GM11168 (cell line): ENCODE data around the gene CD2AP.
"Not testable (repeated sequence)": the region's sequence is repeated elsewhere in the genome, so short reads cannot be mapped to it uniquely, and the experiment has no call there.

Source experiments
- in situ Hi-C: fragments of 300-500 bp; cut with MboI; formaldehyde crosslinking; loops from one replicate; pipeline ENCODE4 v1.12.0; 2022; ENCODE audit warnings: low sequenced_read_pairs; ENCODE audit not compliant: unreplicated experiment

The CD2AP gene

DNA sequence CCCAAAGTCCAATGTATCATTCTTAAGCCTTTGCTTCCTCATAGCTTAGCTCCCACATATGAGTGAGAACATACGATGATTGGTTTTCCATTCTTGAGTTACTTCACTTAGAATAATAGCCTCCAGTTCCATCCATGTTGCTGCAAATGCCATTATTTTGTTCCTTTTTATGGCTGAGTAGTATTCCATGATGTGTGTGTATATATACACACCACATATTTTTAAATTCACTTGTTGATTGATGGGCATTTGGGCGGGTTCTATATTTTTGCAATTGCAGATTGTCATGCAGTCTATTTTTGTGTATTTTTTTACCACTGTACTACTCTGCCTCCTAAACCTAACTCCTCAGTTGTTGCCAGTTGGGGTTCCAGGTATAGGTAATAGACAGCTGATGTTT is 74.7 kb downstream of the CD2AP start:
- in situ Hi-C loops: no loop called here

DNA sequence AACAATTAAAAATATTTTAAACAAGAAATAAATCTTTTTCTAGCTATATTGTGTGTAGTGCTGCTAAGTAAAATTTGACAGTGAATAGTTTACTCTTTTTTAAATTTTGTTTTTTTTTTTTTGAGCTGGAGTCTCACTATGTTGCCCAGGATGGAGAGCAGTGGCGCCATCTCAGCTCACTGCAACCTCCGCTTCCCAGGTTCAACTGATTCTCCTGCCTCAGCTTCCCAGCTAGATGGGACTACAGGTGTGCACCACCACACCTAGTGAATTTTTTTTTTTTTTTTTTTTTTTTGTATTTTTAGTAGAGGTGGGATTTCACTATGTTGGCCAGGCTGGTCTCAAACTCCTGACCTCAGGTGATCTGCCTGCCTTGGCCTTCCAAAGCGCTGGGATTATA is 75.7 kb downstream of the CD2AP start:
- in situ Hi-C loops: not testable (repeated sequence)

DNA sequence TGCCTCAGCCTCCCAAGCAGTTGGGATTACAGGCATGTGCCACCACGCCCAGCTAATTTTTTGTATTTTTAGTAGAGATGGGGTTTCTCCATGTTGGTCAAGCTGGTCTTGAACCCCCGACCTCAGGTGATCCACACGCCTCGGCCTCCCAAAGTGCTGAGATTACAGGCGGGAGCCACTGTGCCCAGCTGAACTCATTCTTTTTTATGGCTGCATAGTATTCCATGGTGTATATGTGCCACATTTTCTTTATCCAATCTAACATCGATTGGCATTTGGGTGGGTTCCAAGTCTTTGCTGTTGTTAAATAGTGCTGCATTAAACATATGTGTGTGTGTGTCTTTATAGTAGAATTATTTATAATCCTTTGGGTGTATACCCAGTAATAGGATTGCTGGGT is 78.9 kb downstream of the CD2AP start:
- in situ Hi-C loops: not testable (repeated sequence)

DNA sequence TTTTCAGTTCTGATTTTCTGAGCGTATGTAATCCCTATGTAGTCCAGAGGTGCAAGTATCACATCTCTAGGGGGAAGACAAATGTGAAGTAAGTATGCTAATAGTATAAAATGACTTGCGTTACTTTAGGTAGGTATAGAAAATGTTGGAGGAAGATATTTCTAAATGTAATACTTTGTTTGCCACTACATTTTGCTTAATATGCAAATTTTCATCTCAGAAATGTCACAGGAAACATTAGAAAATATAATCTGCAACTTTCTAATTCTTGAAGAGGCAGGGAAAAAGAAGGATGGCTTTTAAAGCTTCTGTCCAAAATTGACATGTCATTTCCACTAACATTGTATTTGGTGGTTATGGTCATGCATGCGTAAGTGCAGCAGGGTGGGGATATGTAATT is 85.6 kb downstream of the CD2AP start:
- in situ Hi-C loops: no loop called here

DNA sequence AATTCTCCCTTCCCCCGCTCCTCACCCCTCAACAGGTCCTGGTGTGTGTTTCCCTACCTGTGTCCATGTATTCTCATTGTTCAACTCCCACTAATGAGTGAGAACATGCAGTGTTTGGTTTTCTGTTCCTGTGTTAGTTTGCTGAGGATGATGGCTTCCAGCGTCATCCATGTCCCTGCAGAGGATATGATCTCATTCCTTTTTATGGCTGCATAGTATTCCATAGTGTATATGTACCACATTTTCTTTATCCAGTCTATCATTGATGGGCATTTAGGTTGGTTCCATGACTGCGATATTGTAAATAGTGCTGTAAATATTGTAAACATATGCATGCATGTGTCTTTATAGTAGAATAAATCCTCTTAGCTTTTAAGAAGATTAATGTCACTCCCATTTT is 89.0 kb downstream of the CD2AP start:
- in situ Hi-C loops: not testable (repeated sequence)

DNA sequence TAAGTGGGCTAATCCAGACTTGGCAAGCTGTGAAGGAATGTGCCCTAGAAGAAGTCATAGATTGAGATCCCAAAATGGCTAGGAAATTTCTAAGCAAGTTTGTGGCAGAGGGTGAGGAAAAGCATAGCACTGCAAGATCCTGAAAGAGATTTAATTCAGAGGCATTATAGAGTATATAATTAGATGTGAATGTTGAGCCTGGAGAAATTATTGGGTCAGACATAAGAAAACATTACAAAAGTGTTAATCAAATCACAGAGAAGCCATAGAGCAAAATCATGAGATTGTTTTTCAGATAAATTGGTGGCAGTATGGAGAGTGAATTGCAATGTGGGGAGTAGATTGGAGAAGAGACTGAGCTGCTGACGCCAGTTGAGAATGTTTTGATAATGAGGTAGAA is 90.0 kb downstream of the CD2AP start:
- in situ Hi-C loops: no loop called here

DNA sequence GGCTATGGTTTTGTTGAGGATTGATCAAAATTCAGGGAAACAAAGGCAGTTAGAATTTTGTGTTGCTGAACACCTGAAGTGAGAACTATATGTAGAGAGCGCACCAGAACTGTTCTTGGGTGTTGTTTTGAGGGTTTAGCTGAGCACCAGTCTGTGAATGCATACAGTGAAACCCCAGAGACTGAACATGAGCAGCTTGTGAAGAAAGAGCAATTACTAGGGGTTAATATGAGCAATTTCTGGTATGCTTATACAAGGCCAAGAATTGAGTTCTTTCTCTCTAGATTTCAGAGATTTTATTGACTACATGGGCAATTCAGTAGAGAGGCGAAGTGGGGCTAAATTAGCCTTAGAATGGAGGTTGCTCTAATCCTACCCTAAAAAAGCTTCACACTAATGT is 93.9 kb downstream of the CD2AP start:
- in situ Hi-C loops: no loop called here

DNA sequence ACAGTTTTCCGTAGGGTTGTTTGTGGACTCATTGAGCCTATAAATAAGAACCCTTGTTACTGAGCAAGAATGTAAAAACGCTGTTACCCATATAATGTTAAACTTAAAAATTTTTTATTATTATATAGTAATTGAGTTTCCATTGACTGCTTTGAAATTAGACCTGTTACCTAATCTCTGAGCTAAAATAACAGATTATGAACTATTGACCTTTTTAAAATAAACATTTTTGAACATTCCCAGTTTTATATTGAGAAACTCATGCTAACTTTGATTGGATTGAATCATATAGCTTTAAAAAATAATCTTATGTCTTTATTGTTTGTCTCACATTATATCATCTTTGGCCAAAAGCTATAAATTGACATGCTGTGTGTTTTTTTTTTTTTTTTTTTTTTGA is 95.5 kb downstream of the CD2AP start:
- in situ Hi-C loops: no loop called here

DNA sequence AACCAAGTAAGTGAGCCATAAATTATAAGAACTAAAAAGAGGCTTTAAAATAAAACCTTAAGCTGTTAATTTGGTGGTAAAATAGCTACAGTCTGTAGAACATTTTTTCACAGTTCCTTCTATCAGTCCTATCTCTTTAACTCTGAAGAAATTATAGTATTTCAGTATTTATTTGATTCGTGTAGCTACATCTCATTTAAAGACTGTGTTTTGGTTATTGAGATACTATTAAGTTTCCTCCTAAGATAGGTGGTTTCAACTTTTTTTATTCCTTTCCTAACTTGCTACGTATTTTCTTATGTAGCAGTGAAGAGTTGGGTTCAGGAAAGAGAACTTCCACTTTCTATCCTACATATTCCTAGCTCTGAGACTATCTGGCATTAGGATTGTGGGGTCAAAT is 97.2 kb downstream of the CD2AP start:
- in situ Hi-C loops: no loop called here

DNA sequence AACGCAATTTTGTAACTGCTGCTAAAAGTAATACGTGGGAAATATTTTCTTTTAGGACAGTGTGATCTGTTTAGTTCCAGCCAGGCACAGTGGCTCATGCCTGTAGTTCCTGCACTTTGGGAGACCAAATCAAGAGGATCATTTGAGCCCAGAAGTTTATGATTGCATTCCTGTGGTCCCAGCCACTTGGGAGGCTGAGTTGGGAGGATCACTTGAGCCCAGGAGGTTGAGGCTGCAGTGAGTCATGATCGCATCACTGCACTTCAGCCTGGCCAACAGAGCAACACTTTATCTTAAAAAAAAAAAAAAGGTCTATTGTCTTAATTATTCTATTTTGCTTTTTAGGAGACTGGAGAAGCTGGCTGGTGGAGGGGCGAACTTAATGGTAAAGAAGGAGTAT is 101.5 kb downstream of the CD2AP start:
- in situ Hi-C loops: no loop called here

DNA sequence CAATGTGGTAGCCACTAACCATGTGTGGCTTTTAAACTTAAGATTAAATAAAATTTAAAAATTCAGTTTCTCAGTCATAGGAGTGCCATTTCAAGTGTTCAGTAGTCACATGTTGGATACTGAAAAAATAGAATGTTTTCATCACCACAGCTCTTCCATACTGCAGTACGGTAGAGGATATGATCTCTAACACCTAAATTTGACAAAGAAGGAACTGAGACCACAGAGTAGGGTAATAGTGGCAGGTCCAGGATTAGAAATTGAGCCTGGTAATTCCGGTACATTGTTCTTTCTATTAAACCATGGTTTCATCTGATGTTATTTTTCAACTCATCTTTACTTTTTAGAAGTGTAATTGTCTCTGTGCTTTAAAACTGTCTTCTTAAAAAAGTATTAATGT is 104.0 kb downstream of the CD2AP start:
- in situ Hi-C loops: no loop called here

DNA sequence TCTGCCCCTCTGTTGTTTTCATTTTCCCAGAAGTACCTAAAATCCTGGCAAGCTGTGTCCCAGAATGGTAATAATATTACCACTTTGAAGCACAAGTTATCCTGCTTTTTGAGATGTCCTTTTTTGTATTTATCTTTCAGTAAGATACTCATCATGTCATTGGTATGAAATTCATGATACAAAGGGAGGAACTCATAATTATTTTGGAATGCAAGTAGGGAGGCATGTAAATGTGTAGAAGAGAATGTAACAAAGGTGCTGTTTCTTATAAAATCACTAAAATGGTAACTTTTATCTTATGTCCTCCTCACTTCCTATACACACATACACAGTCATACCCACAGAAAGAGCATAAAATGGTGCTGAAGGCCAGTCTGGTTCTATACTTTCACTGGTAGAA is 109.9 kb downstream of the CD2AP start:
- in situ Hi-C loops: no loop called here

DNA sequence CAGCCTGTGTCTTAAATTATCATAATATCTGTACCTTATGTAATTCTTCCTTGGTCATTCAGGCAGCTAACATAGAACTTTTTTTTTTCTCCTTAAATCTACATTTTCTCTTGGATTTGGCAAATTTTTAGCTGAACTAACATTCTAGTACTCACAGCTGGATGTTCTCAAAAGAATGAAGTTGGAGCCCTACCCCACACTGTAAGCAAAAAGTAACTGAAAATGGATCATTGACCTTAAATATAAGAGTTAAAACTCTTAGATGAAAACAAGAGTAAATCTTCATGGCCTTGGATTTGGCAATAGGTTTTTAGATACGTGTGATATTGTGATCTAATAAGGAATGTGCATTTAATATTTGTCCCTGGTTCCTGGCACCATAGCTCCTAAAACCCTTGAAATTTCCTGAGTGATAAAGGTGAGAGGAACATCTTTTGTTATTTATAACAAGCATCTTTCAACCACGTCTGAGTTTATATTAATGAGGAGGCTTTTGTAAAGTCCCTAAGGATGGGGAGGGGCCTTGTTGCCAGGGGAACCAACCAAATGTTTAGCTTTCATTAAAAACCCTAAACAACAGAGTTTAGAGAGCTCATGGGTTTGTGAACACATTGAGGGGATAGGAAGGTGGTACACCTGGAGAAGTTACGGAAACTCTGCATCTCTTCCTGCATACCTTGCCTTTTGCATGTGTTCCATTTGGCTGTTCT is 114.7 kb downstream of the CD2AP start:
- in situ Hi-C loops: no loop called here

DNA sequence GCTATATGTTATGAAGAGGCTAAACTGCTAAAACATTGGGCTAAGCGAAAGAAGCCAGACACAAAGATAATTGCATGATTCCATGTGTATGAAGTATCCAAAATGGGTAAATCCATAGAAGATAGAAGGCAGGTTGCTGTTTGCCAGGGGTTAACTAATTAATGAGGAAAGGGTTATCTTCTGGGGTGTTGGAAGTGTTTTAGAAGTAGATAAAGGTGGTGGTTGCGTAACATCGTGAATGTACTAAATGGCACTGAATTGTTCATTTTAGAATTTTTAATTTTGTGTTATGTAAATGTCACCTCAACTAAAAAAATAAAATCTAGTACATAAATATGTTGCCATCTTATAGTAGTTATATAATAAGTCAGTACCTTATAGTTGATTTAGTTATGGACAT is 116.4 kb downstream of the CD2AP start:
- in situ Hi-C loops: no loop called here

DNA sequence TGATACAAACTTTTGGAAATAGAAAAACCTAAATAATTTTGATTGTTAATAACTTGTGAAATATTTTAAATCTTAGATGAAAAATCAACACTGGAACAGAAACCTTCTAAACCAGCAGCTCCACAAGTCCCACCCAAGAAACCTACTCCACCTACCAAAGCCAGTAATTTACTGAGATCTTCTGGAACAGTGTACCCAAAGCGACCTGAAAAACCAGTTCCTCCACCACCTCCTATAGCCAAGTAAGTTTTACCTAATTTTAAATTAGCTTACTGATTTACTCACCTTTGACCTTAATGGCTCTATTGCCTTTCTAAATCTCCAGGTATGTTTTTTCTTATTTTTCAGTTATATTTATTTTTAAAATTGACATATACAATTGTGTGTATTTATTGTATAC is 118.2 kb downstream of the CD2AP start:
- in situ Hi-C loops: no loop called here

DNA sequence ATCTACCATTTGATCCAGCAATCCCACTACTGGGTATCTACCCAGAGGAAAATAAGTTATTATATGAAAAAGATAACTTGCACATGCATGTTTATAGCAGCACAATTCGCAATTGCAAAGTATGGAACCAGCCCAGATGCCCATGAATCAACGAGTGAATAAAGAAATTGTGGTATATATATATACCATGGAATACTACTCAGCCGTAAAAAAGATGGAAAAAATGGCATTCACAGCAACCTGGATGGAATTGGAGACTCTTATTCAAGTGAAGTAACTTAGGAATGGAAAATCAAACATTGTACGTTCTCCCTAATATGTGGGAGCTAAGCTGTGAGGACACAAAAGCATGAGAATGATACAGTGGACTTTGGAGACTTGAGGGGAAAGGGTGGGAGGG is 120.8 kb downstream of the CD2AP start:
- in situ Hi-C loops: no loop called here

DNA sequence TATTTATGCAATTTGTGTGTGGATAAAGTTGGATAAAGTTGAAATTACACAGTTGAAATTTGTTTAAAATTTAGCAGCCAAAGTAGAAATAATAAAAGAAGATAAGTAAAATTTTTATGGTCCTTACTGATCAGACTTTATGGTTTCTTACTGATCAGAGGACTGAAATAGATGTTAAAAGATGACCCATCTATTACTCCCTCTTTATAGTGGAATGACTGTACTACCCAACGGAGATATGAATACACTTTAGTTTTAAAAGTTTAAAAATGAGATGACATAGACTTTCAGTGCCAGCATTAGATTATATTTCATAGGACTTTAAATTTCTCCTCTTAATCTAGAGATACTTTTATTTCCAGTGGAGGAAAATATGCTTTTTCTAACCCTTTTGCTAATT is 121.9 kb downstream of the CD2AP start:
- in situ Hi-C loops: no loop called here

DNA sequence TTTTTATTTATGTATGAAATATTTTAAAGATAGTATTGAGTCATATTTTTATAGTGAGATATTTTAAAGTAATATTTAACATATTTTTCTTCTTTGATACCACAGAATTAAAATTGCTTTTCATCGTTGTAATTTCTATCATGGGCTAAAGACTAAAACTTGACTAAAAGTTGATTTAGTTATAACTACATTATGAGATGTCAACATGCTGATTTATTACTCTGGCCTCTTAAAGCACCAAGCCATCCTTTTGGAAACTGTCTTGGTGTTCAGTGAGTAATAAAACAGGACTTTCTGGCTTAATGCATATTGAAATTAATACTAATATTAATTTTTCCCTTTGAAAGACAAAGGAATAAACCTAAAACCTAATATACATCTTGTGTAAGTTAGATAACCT is 125.6 kb downstream of the CD2AP start:
- in situ Hi-C loops: no loop called here

DNA sequence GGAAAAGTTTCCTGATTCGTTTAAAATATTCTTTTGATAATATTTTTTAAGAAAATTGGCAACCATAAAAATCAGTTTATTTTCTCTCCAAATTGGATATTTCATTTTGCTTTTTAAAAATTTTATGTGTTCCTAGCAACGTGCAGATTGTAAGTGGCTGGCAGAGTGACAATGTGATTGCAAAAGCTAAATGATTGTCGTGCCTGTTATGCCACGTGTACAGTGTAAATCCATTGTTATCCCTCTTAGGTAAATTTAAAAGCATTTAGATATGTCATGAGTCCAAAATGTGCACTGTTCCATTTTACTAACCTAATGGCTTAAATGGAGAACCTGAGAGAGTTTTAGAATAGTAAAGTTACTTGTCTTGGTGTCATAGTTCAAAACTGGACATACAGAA is 126.4 kb downstream of the CD2AP start:
- in situ Hi-C loops: no loop called here

DNA sequence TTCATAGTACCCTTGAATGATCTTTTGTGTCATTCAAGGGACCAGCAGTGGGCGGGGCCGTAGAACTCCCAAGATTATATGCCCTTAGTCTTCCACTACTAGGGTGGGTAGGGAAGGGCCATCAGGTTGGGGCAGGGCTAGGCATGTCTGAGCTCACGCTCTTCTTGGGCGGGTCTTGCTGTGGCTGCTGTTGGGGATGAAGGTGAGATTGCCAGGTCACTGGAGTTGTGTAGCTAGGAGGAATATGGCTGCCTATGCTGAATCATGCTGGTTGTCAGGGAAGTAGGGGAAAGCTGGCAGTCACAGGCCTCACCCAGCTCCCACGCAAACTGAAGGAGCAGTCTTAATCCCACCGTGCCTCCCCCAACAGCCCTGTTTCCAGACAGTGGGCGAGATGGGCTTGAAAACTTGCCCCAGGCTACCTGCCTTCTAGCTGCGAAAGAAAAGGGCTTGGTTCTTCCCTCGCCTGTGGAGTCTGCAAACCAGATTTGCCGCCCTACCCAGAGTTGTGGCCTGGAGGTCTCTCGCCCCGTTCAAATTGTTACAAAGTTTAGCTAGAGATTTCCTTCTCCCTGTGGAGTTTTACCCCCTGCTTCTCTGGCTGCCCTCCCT is 144.4 kb downstream of the CD2AP start:
- in situ Hi-C loops: loop anchor here (10.0 kb wide), 1 partner anchor 217 kb away; no protein-coding TSS in a partner anchor

DNA sequence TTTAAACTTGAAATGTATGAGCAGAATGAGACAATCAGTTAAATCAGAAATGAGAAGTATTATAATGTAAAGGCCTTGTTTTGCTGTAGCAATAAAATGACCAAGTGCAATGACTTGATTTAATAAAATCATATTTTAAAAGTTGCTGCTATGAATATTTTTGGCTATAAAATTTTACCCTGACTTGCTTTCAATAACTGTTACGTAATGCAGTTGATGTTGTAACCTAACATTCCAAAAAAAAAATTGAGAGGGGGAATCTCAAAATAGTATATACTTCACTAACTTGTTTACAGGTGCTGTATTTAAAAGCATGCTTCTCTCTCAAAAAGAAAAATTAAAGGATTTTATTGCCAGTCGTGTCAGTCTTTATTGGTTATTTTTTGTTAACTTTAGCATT is 149.2 kb downstream of the CD2AP start:
- in situ Hi-C loops: loop anchor here (10.0 kb wide), 1 partner anchor 222 kb away; no protein-coding TSS in a partner anchor
